NCI-H146 (cell line): Measurements from ENCODE around the gene HEATR3.

Experiments
- DNase-seq: peaks from one replicate; lab custom pipeline; 2025; lab: John Stamatoyannopoulos, UW

HEATR3 gene

DNA sequence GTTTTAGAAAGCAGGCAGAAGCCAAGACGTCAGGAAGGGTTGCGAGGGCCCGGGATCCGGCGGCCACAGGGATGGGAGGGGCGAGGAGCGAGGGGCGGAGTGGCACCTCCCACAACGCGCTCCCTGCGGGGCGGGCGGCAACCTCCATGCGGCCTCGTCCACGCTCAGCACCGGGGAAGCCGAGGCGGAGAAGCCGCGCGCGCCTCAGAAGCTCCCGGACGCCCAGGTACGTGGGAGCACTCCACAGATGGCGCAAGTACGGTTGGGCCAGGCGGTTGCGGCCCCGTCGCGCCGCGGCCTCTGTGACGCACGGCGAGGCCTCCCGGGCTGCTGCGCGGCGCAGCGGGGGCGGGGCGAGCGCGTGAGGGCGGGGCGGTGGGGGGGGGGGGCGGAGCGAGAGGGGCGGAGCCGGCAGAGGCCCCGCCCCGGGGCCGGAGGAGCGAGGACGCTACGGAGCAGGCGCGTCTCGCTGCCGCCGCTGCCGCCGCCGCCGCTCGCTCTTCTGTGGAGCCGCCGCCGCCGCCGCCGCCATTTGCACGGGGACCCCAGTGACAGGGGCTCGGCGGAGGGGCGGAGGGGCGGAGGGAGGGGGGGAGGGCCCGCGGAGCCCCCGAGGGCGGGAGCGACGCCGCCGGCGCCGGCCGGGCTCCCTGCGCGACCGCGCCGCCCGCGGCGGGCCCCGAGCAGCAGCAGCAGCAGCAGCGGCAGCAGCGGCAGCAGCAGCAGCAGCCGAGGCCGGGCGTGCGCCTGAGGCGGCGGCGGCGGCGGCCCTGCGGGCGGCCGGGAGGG, 87.2 kb downstream of the HEATR3 start, which contains the start of gene TENT4B:
TENT4B (plus strand) TSS at position 500 of the 789 bp plus-strand sequence. CDS start 316 bp downstream, outside the sequence.
- DNase-seq: peak; percentile 76

DNA sequence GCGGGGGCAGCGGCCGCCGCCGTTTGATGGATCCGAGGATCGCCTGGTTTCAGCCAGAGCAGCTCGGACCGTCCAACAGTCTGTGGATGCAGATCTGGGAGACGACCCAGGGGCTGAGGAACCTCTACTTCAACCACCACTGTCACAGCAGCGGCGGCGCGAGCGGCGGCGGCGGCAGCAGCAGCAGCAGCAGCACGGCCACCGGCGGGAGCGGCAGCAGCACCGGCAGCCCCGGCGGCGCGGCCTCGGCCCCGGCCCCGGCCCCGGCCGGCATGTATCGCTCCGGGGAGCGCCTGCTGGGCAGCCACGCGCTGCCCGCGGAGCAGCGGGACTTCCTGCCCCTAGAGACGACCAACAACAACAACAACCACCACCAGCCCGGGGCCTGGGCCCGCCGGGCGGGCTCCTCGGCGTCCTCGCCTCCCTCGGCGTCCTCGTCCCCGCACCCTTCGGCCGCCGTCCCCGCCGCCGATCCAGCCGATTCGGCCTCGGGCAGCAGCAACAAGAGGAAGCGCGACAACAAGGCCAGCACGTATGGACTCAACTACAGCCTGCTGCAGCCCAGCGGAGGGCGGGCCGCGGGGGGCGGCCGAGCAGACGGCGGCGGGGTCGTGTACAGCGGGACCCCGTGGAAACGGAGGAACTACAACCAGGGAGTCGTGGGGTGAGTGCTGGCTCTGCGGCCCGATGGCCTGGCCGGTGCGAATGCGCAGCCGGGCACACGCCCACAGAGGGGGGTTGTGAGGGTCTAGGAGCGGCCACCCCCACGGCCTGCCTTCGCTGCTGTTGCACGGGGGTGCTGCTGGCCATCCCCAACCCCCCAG, 88.0 kb downstream of the HEATR3 start:
- DNase-seq: no peak

DNA sequence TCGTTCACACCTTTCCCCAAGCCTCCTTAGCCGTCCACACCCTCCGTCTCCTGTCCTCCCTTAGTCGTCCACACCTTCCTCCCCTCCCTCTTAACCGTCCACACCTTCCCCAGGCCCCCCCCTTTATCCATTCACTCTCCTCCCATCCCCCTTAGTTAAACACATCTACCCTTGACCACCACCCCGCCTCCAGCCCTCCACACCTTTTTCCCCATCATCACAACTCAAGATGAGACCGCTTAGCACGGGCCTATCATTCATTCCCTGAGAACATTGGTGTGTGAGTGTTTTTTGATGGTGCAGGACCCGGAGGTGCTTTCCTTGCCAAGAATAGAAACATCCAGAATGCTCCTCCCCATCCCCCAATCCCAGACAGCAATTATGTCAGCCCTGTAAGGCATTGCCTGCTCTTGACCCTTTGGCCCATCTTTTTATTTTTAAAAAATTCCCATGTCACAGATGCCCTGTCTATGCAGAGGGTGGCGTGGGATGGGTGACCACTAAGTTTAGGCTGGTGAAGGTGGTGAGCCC, 88.7 kb downstream of the HEATR3 start:
- no peak for DNase-seq

DNA sequence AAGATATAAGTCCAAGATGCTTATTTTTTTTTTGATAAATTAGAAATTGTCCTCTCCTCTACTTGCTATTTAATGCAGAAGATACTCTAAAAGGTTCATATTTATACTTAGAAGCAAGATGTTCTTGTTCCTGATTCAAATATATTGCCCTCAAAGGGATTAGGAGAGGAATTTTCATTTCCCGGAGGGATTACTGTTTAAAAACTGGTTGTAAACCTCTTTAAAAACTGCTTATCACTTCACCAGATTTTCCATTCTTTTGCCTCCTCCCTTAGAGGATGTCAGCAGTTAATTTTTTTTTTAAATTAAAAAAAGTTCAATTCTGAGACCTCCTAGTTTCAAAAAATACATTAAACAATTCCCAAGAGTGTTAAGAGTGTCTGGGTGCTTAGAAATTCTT, 90.2 kb downstream of the HEATR3 start:
- DNase-seq: no peak
